Keratinocyte (primary cell): ENCODE measurements around the gene ARRB1.

Experiments used
- CTCF ChIP-seq, 3 experiments: IDR thresholded peaks in 1 of 3; conservative IDR thresholded peaks in 1 of 3; optimal IDR thresholded peaks in 1 of 3; 2 replicates in 2 of 3; 3 replicates in 1 of 3; pipeline versions ENCODE3 to v1.5.1; 2011; ENCODE audit warnings: low read length in 3 of 3, mild to moderate bottlenecking in 3 of 3, moderate library complexity in 2 of 3, control low read depth in 1 of 3, inconsistent platforms in 1 of 3; ENCODE audit not compliant: insufficient read depth in 2 of 3; ENCODE audit errors: extremely low read depth in 1 of 3
- EZH2 ChIP-seq: IDR thresholded peaks from one replicate; pipeline ENCODE4 v1.6.1; 2012; ENCODE audit warnings: inconsistent platforms, mild to moderate bottlenecking, low read length, moderate library complexity

- no peak for TF ChIP-seq CTCF (optimal IDR thresholded peaks at IDR 0.05 in 1 of 3, IDR thresholded peaks at IDR 0.05 in 1 of 3, conservative IDR thresholded peaks at IDR 0.05 in 1 of 3; ENCODE audit: extremely low read depth in 1 of 3, insufficient read depth in 2 of 3, low read length in 3 of 3)
- no peak for TF ChIP-seq EZH2
Observed at GRCh38 chr11:75254326-75254725, 97.1 kb downstream of the ARRB1 start.
